HL-60/S4 treated with phorbol 12-myristate 13-acetate at 8.2 ng/mL for 4 days and 3 days (cell line): ENCODE results near the gene TEAD3.

Source experiments
- in situ Hi-C: fragments of 300-500 bp; cut with MboI; formaldehyde crosslinking; loops from 2 replicates; pipeline ENCODE4 v1.15.0; 2022; ENCODE audit warnings: low sequenced_read_pairs

Gene TEAD3

GRCh38 chr6:35427435-35427834, 69.4 kb downstream of the TEAD3 start:
- in situ Hi-C loops = no loop called here

GRCh38 chr6:35426074-35426473, 70.8 kb downstream of the TEAD3 start:
- in situ Hi-C loops = no loop called here

- in situ Hi-C loops = no loop called here
Measured at GRCh38 chr6:35425284-35425683, 71.6 kb downstream of the TEAD3 start.
